Stimulated activated CD4-positive, alpha-beta T cell treated with anti-CD3 and anti-CD28 coated beads, Interleukin-1b, Interleukin-23, amount 100 ng/mL, for 24 hours (primary cell): ENCODE data around the gene TEX19.
"Not testable (repeated sequence)": the region's sequence is repeated elsewhere in the genome, so short reads cannot be mapped to it uniquely, and the experiment has no call there.

Experiments
- DNase-seq, 4 experiments: peaks; one replicate each; pipeline ENCODE4 v3.0.0-alpha.2; 2020; ENCODE audit warnings: low read depth in 4 of 4, low spot score in 1 of 4

Gene TEX19

DNA sequence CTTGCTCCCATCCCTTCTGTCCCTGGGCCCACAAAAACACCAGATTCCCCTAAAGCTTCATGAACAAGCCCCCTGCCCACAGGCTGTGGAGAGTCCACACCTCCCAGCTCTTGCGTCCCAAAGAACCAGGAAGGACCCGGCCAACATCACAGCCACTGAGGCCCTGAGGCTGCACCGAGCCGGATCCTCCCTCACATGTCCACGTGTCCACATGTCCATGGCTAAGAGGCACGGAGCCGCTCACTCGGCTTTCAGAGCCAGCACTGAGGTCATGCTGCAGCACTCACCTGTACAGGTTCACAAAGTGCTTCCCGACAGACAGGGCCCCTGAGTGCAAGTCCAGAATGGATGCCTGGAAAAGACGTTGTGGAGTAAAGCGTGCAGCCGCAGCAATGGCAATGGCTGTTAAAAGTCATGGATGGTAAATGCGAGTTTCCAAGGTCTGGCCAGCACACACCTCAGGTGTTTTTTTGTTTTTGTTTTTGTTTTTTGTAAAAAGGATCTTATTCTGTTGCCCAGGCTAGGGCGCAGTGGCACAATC is 47.2 kb downstream of the TEX19 start:
- DNase-seq = no peak

DNA sequence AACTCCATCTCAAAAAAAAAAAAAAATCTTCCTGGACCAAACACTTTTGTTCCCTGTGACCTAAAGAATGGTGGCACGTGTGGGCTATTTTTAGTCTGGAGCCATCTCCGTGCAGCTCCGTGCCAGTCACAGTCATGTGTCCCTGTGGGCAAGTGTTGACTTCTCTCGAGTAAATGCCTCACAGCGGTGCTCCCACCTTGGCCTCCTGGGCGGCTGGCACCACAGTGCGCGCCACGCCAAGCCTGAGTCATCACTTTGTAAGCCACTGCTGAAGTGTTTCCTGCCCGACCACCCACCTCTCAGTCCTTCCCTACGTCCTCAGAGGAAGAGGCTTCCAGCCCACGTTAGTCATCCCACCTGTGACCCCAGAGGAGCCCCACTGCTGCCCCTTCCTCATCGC is 48.2 kb downstream of the TEX19 start:
- DNase-seq = no peak

DNA sequence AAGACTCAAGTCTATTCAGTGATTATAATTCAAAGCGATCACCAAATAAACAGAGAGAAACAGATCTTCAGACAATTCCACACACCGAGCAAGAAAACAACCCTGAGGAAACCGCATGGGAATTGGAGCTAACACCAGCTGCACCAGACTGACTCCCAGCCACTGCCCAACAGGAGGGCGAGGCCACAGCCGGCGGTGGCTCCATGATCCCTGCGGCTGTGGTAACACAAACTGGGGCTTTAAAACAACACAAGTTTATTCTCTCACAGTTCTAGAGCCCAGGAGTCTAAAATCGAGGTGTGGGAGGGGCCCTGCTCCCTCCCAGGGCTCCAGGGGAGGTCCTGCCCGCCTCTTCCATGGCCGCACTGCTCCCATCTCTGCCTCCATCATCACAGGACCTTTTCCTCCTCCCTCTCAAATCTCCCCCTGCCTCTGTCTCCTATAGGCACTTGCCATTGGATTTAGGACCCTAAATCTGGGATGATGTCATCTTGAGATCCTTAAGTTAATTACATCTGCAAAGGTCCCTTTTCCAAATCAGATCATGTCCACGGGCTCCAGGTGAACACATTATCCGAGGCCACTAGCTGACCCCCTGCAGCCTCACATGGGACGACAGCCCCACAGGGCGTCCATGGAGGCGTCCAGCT is 49.4 kb downstream of the TEX19 start:
- no peak for DNase-seq

DNA sequence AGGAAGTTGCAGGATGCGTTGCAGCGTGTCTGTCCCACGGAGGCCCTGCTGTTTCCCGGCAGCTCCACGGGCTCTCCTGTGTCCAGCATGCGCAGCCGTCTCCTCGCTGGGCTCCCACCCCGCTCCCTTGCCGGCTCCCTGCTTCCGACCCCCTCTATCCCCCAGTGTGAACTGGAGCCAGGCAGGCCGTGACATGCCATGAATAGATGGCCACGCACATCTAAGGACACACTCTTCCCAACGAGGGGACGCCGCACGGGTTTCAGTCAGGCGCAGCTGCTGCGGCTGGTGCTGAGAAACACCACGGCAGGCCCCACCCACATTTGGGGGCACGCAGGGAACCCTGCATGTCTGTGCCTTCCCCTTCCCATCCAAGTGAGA is 49.9 kb downstream of the TEX19 start:
- DNase-seq = no peak

DNA sequence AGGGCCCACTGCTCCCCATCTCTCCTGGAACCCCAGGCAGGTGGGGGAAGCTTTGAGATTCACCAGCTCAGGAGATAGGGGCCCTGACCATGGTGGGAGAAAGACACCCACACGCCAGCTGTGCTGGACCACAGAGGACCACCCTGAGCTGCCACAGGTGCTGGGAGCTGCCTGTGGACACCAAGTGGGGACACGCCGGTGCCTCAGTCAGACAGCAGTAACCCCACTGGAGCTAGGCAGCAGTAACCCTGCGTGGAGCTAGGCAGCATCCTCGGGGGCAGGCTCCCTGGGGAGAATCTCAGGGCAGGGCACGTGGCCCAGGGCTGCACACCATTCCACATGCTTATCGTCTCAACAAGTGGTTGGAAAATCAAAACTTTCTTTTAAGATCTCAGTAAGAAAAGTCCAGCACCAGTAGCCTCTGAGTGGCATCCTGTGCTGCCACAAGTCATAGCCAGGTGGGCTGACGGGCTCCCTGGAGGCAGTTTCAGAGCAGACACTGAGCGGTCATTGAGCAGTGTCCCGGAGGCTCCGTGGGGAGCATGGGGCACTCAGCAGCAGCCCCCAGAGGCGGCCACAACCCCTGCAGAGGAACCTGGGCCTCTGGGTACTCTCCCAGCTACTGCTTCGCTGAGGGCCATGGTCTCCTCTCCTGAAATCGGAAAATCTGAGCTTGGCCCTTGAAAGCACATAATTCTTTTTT is 51.1 kb downstream of the TEX19 start:
- no peak for DNase-seq

DNA sequence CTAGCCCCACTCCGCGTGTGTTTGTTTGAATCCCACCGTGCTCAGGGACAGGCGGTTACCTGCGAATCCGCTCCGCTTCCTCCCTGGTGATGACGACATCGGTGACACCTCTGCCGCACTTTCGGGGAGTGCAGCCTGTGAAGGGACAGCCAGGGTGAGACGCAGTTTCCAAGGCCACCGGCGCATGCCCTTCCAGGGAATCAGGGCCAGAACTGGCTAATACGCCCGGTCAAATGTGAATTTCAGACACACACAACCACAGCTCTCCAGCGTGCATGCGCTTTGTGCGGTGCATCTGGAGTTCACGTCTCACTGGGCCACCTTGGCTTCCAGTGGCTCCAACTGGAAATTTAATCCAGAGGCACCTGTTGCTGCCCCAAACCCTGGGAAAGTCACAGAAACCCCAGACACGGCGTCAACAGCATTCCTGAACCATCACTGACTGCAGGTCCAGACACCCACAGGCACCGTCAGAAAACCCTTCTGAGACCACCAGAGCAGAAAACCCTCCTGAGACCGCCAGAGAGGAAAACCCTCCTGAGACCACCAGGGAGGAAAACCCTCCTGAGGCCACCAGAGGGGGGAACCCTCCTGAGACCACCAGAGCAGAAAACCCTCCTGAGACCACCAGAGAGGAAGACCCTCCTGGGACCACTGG is 52.5 kb downstream of the TEX19 start:
- DNase-seq = no peak

DNA sequence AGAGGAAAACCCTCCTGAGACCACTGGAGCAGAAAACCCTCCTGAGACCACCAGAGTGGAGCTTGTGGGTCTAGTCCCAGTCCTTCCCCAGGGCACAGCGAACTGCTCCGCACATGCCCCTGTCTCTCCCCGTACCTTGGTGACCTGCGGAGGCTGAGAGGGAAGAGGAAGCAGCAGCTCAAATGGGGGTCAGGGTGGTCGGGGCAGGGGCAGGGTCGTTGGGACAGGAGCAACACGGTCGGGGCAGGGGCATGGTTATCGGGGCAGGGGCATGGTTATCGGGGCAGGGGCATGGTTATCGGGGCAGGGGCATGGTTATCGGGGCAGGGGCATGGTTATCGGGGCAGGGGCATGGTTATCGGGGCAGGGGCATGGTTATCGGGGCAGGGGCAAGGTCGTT is 53.0 kb downstream of the TEX19 start:
- DNase-seq = not testable (repeated sequence)

DNA sequence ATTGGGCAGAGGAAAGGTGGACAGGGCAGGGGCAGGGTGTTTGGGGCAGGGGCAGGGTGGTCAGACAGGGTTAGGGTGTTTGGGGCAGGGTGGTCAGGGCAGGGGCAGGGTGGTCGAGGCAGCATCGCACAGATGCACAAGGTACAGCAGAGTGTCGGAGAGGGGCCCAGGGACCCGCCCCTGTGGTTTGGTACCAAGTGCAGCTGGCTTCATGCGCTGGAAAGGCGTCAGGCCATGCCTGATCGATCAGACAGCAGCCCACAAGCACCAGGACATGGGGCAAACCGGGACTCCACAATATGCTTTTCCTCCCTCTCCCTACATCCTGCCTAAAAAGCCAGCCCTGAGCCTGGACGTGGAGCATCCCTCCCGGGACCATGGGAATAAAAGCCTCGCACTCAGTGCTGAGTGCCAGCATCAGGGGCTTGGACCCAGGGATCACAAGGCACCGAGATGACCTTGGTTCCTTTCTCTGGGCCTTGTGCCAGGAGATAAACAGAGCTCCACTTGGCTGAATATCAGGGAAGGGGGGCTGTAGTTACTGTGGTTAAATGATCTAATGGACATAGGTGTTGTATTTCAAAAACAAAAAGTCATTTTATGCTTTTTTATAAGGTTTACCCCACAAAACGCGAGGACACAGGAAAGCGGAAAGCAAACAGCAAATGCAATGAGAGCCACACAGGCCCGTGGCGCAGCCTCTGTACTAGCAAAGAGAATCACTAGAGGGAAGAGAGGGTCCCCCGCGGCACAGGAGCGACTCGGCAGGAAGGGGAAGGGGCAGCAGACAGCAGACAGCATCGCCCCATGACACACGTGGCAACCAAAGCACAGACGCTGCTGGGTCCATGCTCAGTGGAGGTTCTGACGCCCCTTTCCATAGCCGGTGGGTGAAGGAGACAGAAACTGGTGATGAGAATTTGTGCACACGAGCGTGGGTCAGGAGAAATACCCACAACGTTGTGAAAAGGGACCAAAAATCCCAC is 53.8 kb downstream of the TEX19 start:
- no peak for DNase-seq
